Measurements from ENCODE around the gene KATNB1. TPM values are rescaled to one million over a fixed set of nuclear protein-coding genes. Genes with fewer than 3 reads are reported as not detected.

The KATNB1 gene
- total RNA-seq, 1 donor from 2014 or later: 47.4 TPM

- Mint-ChIP-seq H3K9me3 (no peaks in the 10 kb centered on the region), H3K4me3 (no peak overlapping the region), H3K27ac (ENCODE audit: unreplicated experiment) (no peak overlapping the region), H3K4me1 (peaks cover 3% of the 10 kb centered on the region), H3K27me3 (ENCODE audit: low read depth) (no peaks in the 10 kb centered on the region), H3K36me3 (ENCODE audit: low read depth) (no peaks in the 10 kb centered on the region)
- no peak for TF ChIP-seq CTCF (conservative IDR thresholded peaks at IDR 0.05)
- DNase-seq (ENCODE audit: low read depth, low spot score): no peak
These were observed 49.8 kb downstream of the KATNB1 start for GRCh38 chr16:57785385-57785784.

- H3K27ac Mint-ChIP-seq (ENCODE audit: unreplicated experiment): peak overlapping the region; percentile 67
- DNase-seq (ENCODE audit: low read depth, low spot score): no peak
- H3K36me3 Mint-ChIP-seq (ENCODE audit: low read depth): no peaks in the 10 kb centered on the region
- no peaks in the 10 kb centered on the region for H3K9me3 Mint-ChIP-seq
- no peak for TF ChIP-seq CTCF (conservative IDR thresholded peaks at IDR 0.05)
- H3K4me1 Mint-ChIP-seq: peaks cover 3% of the 10 kb centered on the region
- H3K4me3 Mint-ChIP-seq: no peak overlapping the region
- H3K27me3 Mint-ChIP-seq (ENCODE audit: low read depth): no peaks in the 10 kb centered on the region
These were observed 50.4 kb downstream of the KATNB1 start for GRCh38 chr16:57785924-57786323.

GRCh38 chr16:57786632-57787518, 51.3 kb downstream of the KATNB1 start:
- no peaks in the 10 kb centered on the region for H3K27me3 Mint-ChIP-seq (ENCODE audit: low read depth)
- peaks cover 3% of the 10 kb centered on the region for H3K4me1 Mint-ChIP-seq
- no peak overlapping the region for H3K4me3 Mint-ChIP-seq
- no peak overlapping the region for H3K27ac Mint-ChIP-seq (ENCODE audit: unreplicated experiment)
- no peak for TF ChIP-seq CTCF (conservative IDR thresholded peaks at IDR 0.05)
- H3K36me3 Mint-ChIP-seq (ENCODE audit: low read depth): no peaks in the 10 kb centered on the region
- no peak for DNase-seq (ENCODE audit: low read depth, low spot score)
- no peaks in the 10 kb centered on the region for H3K9me3 Mint-ChIP-seq

GRCh38 chr16:57787519-57787905, 51.9 kb downstream of the KATNB1 start:
- TF ChIP-seq CTCF (conservative IDR thresholded peaks at IDR 0.05): no peak
- Mint-ChIP-seq H3K4me1 (peaks cover 3% of the 10 kb centered on the region), H3K36me3 (ENCODE audit: low read depth) (no peaks in the 10 kb centered on the region), H3K9me3 (no peaks in the 10 kb centered on the region), H3K27ac (ENCODE audit: unreplicated experiment) (no peak overlapping the region), H3K4me3 (no peak overlapping the region), H3K27me3 (ENCODE audit: low read depth) (no peaks in the 10 kb centered on the region)
- DNase-seq (ENCODE audit: low read depth, low spot score): no peak

DNA sequence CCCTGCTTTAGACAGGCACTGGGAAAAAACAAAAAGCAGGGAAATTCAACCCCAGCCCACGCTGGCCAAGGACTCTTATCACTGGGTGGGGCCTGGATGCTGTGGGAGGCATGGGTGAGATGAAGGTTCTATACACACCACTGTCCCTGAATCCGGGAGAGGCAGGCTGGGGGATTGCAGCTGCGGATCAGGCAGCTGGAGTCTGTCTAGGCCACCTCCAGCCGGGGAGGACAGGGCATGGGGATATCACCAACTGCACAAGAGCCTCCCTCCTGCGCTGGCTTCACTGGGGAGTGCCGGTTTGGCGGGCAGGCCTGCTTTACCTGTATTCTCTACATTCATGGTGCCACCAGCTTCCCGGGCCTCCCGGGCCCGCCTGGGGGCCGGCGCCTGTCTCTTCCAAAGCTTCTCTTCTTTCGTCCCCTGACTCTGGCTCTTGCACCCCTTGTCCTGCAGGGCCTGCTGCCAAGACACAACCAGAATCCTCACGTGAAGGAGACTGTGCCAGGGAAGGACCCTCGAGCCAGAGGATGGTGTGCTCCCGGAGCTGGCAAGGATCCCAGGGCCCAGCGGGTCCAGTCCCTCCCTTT, 52.8 kb downstream of the KATNB1 start:
- DNase-seq (ENCODE audit: low read depth, low spot score): no peak
- Mint-ChIP-seq H3K9me3 (no peaks in the 10 kb centered on the region), H3K4me1 (peaks cover 3% of the 10 kb centered on the region), H3K4me3 (no peak overlapping the region), H3K27me3 (ENCODE audit: low read depth) (no peaks in the 10 kb centered on the region), H3K36me3 (ENCODE audit: low read depth) (no peaks in the 10 kb centered on the region), H3K27ac (ENCODE audit: unreplicated experiment) (no peak overlapping the region)
- no peak for TF ChIP-seq CTCF (conservative IDR thresholded peaks at IDR 0.05)
